ENCODE measurements around the gene PDXP.

DNA sequence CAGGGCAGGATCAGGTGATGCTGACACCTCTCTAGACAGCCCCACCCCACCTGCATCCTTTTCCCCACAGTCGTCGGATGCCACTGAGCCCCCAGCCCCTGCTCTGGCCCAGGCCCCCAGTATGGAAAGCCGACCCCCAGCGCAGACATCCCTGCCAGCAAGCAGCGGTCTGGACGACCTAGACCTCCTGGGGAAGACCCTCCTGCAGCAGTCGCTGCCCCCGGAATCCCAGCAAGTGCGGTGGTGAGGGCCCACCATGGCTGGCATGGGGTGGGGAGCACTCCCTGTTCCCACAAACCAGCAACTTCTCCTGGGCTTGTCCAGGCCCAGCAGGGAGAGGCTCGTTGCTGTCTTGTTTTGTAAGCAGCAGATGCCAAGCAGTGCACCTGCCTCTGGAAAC is 28.6 kb upstream of the PDXP start:
- TF ChIP-seq, protein P1, sequence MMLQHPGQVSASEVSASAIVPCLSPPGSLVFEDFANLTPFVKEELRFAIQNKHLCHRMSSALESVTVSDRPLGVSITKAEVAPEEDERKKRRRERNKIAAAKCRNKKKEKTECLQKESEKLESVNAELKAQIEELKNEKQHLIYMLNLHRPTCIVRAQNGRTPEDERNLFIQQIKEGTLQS (IDR thresholded peaks at IDR 0.05): no peak
- no peak for TF ChIP-seq ZNF274 (IDR thresholded peaks at IDR 0.05; ENCODE audit: low read depth, low read length)

All from HCT116 (cell line).